ENCODE results near the gene CEP162. TPM values are rescaled to one million over a fixed set of nuclear protein-coding genes. Genes with fewer than 3 reads are reported as not detected.
"Not testable (repeated sequence)": the region's sequence is repeated elsewhere in the genome, so short reads cannot be mapped to it uniquely, and the experiment has no call there.

Gene CEP162
- total and polyA plus RNA-seq, 2 donors (not counting 1 experiment from before 2014, with no cell fraction given) = 3.7 to 7.4 TPM

GRCh38 chr6:84107495-84107894 is 119.9 kb downstream of the CEP162 start:
- Histone ChIP-seq H3K4me1 (ENCODE audit: control insufficient read depth, extremely low read depth, insufficient read depth, low read length) (no peaks in the 10 kb centered on the region), H3K4me2 (ENCODE audit: extremely low read depth, insufficient read depth, low read length) (no peak overlapping the region), H3K9ac (ENCODE audit: insufficient read depth, low read length) (no peak overlapping the region), H4K20me1 (ENCODE audit: control insufficient read depth, extremely low read depth, insufficient read depth, low read length) (no peaks in the 10 kb centered on the region), H3K79me2 (ENCODE audit: control insufficient read depth, insufficient read depth, low read length) (no peaks in the 10 kb centered on the region), H3K27ac (ENCODE audit: insufficient read depth, low read length) (no peak overlapping the region), H3K4me3 (replicated peaks in 1 of 4; ENCODE audit: control extremely low read depth in 1 of 4, insufficient read depth in 1 of 4, low read depth in 3 of 4, low read length in 4 of 4) (no peak overlapping the region), H3K9me3 (ENCODE audit: control insufficient read depth, insufficient read depth, low read depth, low read length) (no peaks in the 10 kb centered on the region), H3K27me3 (ENCODE audit: control insufficient read depth, insufficient read depth, low read length) (no peaks in the 10 kb centered on the region), H2AFZ (ENCODE audit: low read length) (no peak overlapping the region), H3K36me3 (ENCODE audit: control insufficient read depth, insufficient read depth, low read length) (no peaks in the 10 kb centered on the region)
- TF ChIP-seq CTCF (conservative IDR thresholded peaks at IDR 0.05 in 1 of 2, IDR thresholded peaks at IDR 0.05 in 1 of 2; ENCODE audit: low read depth in 1 of 2, low read length in 2 of 2) (no peak), EZH2 (IDR thresholded peaks at IDR 0.05; ENCODE audit: low read length, missing control alignments) (no peak)
- DNase-seq (ENCODE audit: low read depth in 2 of 2) = no peak

- DNase-seq (ENCODE audit: low read depth in 2 of 2) = peak in 1 of 2 donors; percentile 25
Observed at GRCh38 chr6:84105215-84105924, 122.1 kb downstream of the CEP162 start.

GRCh38 chr6:84103029-84103428 is 124.4 kb downstream of the CEP162 start:
- no peak overlapping the region for H2AFZ ChIP-seq (ENCODE audit: low read length)
- H3K27me3 ChIP-seq (ENCODE audit: control insufficient read depth, insufficient read depth, low read length) = no peaks in the 10 kb centered on the region
- no peak overlapping the region for H3K27ac ChIP-seq (ENCODE audit: insufficient read depth, low read length)
- DNase-seq (ENCODE audit: low read depth in 2 of 2) = peak in 1 of 2 donors; percentile 24
- no peak overlapping the region for H3K4me2 ChIP-seq (ENCODE audit: extremely low read depth, insufficient read depth, low read length)
- H3K36me3 ChIP-seq (ENCODE audit: control insufficient read depth, insufficient read depth, low read length) = no peaks in the 10 kb centered on the region
- no peaks in the 10 kb centered on the region for H3K4me1 ChIP-seq (ENCODE audit: control insufficient read depth, extremely low read depth, insufficient read depth, low read length)
- no peak overlapping the region for H3K9ac ChIP-seq (ENCODE audit: insufficient read depth, low read length)
- no peaks in the 10 kb centered on the region for H4K20me1 ChIP-seq (ENCODE audit: control insufficient read depth, extremely low read depth, insufficient read depth, low read length)
- no peak for TF ChIP-seq CTCF (conservative IDR thresholded peaks at IDR 0.05 in 1 of 2, IDR thresholded peaks at IDR 0.05 in 1 of 2; ENCODE audit: low read depth in 1 of 2, low read length in 2 of 2)
- TF ChIP-seq EZH2 (IDR thresholded peaks at IDR 0.05; ENCODE audit: low read length, missing control alignments) = no peak
- H3K4me3 ChIP-seq (replicated peaks in 1 of 4; ENCODE audit: control extremely low read depth in 1 of 4, insufficient read depth in 1 of 4, low read depth in 3 of 4, low read length in 4 of 4) = no peak overlapping the region
- no peaks in the 10 kb centered on the region for H3K9me3 ChIP-seq (ENCODE audit: control insufficient read depth, insufficient read depth, low read depth, low read length)
- H3K79me2 ChIP-seq (ENCODE audit: control insufficient read depth, insufficient read depth, low read length) = no peaks in the 10 kb centered on the region

More at GRCh38 chr6:84105215-84105924, 122.1 kb downstream of the CEP162 start:
- H3K4me3 ChIP-seq (replicated peaks in 1 of 4; ENCODE audit: control extremely low read depth in 1 of 4, insufficient read depth in 1 of 4, low read depth in 3 of 4, low read length in 4 of 4); H3K27me3 ChIP-seq (ENCODE audit: control insufficient read depth, insufficient read depth, low read length); H3K27ac ChIP-seq (ENCODE audit: insufficient read depth, low read length); H3K79me2 ChIP-seq (ENCODE audit: control insufficient read depth, insufficient read depth, low read length); H2AFZ ChIP-seq (ENCODE audit: low read length); H3K4me2 ChIP-seq (ENCODE audit: extremely low read depth, insufficient read depth, low read length); H3K9ac ChIP-seq (ENCODE audit: insufficient read depth, low read length); H4K20me1 ChIP-seq (ENCODE audit: control insufficient read depth, extremely low read depth, insufficient read depth, low read length); H3K36me3 ChIP-seq (ENCODE audit: control insufficient read depth, insufficient read depth, low read length); H3K9me3 ChIP-seq (ENCODE audit: control insufficient read depth, insufficient read depth, low read depth, low read length); H3K4me1 ChIP-seq (ENCODE audit: control insufficient read depth, extremely low read depth, insufficient read depth, low read length): not testable (repeated sequence)

All from fibroblast of lung (primary cell).